Left hindlimb (tissue), 1 donor: ENCODE measurements around the gene PSKH1.
"Not testable (repeated sequence)": the region's sequence is repeated elsewhere in the genome, so short reads cannot be mapped to it uniquely, and the experiment has no call there.

ENCODE experiments used
- DNase-seq: peaks from one replicate; pipeline ENCODE4 v3.0.0-alpha.2; 2018

The PSKH1 gene

GRCh38 chr16:67964477-67965131 is 71.5 kb downstream of the PSKH1 start:
- DNase-seq: no peak

- DNase-seq: no peak
These were observed 72.9 kb downstream of the PSKH1 start for GRCh38 chr16:67965668-67966548.

GRCh38 chr16:67966549-67967182 is 73.6 kb downstream of the PSKH1 start:
- no peak for DNase-seq

- no peak for DNase-seq
These were observed 74.3 kb downstream of the PSKH1 start for GRCh38 chr16:67967183-67967957.

- peak; percentile 71 for DNase-seq
These were observed 74.9 kb downstream of the PSKH1 start for GRCh38 chr16:67967958-67968399.

- DNase-seq: peak; percentile 95
These were observed 75.6 kb downstream of the PSKH1 start, which contains the start of gene SLC12A4 for GRCh38 chr16:67968400-67969253. TSS of gene SLC12A4 (minus strand) at chr16:67968637. CDS start at chr16:67968553, 84 bp downstream.

GRCh38 chr16:67969254-67970039 is 76.4 kb downstream of the PSKH1 start:
- DNase-seq: no peak

- DNase-seq: no peak
These were observed 78.1 kb downstream of the PSKH1 start for GRCh38 chr16:67971111-67971510.

GRCh38 chr16:67972285-67972684 is 79.2 kb downstream of the PSKH1 start:
- not testable (repeated sequence) for DNase-seq

- DNase-seq: no peak
These were observed 82.5 kb downstream of the PSKH1 start for GRCh38 chr16:67975321-67976105.

- no peak for DNase-seq
These were observed 83.2 kb downstream of the PSKH1 start for GRCh38 chr16:67976205-67976604.

GRCh38 chr16:67977005-67977404 is 84.0 kb downstream of the PSKH1 start:
- DNase-seq: no peak

GRCh38 chr16:67977469-67978227 is 84.6 kb downstream of the PSKH1 start:
- DNase-seq: no peak
